ENCODE results near the gene SGO1.

- TF ChIP-seq, protein P1, sequence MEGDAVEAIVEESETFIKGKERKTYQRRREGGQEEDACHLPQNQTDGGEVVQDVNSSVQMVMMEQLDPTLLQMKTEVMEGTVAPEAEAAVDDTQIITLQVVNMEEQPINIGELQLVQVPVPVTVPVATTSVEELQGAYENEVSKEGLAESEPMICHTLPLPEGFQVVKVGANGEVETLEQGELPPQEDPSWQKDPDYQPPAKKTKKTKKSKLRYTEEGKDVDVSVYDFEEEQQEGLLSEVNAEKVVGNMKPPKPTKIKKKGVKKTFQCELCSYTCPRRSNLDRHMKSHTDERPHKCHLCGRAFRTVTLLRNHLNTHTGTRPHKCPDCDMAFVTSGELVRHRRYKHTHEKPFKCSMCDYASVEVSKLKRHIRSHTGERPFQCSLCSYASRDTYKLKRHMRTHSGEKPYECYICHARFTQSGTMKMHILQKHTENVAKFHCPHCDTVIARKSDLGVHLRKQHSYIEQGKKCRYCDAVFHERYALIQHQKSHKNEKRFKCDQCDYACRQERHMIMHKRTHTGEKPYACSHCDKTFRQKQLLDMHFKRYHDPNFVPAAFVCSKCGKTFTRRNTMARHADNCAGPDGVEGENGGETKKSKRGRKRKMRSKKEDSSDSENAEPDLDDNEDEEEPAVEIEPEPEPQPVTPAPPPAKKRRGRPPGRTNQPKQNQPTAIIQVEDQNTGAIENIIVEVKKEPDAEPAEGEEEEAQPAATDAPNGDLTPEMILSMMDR (IDR thresholded peaks at IDR 0.05): no peak
- TF ChIP-seq, protein P2, sequence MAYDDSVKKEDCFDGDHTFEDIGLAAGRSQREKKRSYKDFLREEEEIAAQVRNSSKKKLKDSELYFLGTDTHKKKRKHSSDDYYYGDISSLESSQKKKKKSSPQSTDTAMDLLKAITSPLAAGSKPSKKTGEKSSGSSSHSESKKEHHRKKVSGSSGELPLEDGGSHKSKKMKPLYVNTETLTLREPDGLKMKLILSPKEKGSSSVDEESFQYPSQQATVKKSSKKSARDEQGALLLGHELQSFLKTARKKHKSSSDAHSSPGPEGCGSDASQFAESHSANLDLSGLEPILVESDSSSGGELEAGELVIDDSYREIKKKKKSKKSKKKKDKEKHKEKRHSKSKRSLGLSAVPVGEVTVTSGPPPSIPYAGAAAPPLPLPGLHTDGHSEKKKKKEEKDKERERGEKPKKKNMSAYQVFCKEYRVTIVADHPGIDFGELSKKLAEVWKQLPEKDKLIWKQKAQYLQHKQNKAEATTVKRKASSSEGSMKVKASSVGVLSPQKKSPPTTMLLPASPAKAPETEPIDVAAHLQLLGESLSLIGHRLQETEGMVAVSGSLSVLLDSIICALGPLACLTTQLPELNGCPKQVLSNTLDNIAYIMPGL (CRISPR knock-in tag; IDR thresholded peaks at IDR 0.05): no peak
- TF ChIP-seq CBFB (CRISPR knock-in tag; IDR thresholded peaks at IDR 0.05; ENCODE audit: low read depth): no peak
- no peak for TF ChIP-seq USF2 (CRISPR knock-in tag; IDR thresholded peaks at IDR 0.05)
- TF ChIP-seq RELA (CRISPR knock-in tag; IDR thresholded peaks at IDR 0.05; ENCODE audit: borderline replicate concordance): no peak
Measured at GRCh38 chr3:20182206-20182605, 3.8 kb downstream of the SGO1 start.
